ENCODE results near the gene FMNL2. TPM values are rescaled to one million over a fixed set of nuclear protein-coding genes. Genes with fewer than 3 reads are reported as not detected.

FMNL2 gene
- polyA plus RNA-seq, 4 donors: 87.2 to 123 (median 98.3) TPM

DNA sequence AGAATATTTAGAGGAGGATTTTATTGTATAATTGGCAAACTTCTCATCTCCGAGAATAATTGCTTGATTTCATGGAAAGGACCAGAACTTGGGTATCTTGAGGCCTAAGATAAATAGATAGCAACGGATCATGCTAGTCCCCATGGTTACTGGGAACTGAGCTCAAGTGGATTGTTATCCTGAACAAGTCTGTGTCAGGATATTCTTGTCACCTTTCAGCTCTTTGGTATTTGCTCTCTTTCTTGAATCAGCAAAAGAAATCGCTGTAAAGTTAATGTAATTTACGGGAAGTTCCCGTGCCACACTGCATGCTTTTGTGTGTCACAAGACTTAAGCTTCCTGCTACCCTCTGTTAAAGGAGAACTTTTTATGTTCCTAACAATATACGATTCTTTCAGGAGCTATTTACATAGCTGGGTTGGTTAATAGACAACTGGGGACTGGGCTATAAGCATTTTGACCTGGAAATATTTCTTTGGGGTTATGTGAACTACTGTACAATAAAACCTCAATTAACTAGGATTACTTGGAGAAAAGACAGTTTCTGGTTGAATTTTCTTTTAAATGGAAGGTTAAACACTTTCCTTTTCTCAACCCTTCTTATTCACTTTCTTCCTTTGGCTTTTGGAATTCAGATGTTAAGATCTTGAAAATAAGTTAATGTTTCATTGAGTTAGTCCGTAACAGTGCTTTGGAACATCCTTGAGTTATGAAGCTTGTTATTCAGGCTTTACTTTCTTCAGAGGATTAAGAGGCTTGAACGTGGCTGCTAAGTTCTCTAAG lies 151.2 kb downstream of the FMNL2 start:
- peak in 2 of 4 donors; percentile 46 to 56 for DNase-seq (ENCODE audit: low read depth in 4 of 4, low spot score in 2 of 4)

DNA sequence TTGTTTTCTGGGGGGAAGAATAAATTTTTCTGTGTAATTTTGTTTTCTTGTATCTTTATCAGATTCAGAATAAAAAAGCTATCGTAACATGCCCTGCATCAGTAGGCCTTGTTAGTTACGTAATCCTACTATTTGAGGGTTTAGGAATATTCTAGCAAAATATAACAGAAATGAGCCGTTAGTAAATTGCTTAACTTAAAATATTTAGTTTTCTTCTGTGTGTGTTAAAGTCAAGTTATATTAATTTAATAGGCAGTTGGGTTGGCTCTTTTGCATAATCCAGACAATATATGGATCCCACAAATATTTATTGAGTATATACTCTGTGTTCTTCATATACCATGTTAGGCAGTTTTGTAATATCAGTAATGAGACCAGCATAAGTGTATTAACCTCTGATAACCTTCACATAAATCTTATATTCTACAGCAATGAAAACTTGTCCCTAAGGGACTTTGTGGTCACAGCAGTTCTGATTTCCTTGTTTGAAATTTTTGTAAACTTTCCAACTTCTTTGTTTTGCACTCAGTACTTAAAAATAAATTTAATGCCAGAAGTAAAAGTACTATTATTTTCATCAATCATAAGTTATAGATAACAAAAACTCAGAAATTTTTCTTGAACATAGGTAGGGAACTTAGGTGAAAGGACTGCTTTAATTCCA lies 151.9 kb downstream of the FMNL2 start:
- DNase-seq (ENCODE audit: low read depth in 4 of 4, low spot score in 2 of 4): no peak

DNA sequence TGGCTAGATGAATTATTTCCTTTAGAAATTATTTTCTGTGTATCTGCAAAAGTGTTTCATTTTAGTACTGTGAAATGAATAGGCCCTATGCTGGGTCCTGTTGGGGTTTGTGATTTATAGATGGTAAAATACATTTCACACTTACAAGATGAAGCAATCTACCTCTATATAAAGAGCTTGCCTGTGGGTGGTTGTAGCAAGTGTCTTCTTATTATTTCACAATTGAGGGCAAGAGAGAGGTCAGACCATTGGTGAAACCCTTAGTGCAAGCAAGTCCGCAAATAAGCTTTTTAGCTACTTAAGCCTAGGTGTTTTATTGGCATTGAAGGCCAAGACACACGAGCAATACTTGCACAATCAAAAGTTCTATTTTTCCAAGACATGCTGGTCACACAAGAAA lies 153.1 kb downstream of the FMNL2 start:
- DNase-seq (ENCODE audit: low read depth in 4 of 4, low spot score in 2 of 4): no peak

DNA sequence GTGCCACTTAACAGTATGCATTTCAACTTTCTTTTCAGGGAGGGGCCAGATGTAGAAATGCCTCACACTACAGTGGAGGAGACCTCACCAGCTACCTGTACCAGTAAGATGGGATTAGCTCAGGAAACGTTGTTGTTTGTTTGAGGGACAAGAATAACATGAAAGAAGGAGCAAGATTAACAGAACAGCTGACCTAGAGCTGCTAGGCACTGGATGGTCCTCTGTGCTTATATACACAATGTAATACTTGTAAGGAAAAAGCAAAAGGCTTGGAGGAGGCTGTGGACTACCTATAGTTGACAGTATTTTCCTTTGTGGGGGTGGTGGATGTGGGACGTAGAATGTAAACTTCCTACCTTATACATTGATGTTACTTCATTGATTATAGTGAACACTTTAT lies 154.4 kb downstream of the FMNL2 start:
- no peak for DNase-seq (ENCODE audit: low read depth in 4 of 4, low spot score in 2 of 4)

DNA sequence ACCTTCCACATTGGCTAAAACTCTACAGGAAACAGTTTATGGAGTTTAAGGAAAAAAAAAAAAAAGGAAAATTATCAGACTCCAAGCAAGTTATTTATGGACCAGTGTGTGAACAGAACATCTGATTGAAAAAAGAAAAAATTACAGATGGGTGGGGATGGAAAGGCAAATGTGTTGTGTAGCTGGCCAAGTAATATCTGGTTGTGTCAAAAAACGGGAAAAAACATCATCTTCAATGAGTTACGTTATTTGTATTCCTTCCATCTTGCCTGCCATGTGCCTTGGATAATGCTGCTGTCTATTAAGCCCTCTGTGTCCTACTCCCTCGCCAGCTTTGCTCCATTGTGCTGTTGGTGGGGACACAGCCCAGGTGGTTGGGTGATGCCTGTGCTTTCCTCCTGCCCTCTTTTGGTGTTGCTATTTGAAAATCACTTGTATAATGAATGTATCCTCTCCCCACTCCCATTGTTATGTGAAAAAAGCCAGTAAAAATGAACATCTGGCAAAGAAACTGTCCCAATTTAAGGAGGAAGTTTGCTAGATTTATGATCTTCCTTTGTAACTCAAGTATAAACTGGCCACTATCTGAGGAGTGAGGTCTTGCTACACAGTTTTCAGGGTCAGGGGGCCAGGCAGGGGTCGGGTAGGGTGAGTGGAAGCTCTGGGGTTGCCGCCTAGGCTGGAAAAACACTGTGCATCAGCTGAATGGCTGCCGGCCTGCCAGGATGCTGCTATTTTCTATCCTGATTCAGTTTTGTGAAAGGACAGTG lies 155.9 kb downstream of the FMNL2 start:
- DNase-seq (ENCODE audit: low read depth in 4 of 4, low spot score in 2 of 4): peak in 3 of 4 donors; percentile 47 to 83 (median 52)

DNA sequence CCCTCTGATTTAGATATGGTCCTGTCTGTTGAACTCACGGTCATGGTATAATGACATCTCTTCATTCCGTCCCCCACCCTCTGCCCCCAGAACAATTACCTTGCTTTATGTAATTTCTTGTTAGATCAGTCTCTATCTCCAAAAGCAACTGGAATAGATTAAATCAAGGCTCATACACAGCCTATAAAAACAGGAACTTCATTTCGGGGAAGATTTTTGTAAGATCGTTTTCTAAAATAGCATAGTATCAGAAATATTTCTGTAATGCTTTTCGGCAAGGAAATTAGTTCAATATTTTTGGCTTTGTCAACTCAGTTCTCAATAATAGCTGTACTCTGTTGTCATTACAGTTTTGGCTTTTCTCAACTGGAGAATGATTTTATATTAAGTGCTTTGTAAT lies 157.2 kb downstream of the FMNL2 start:
- DNase-seq (ENCODE audit: low read depth in 4 of 4, low spot score in 2 of 4): no peak

DNA sequence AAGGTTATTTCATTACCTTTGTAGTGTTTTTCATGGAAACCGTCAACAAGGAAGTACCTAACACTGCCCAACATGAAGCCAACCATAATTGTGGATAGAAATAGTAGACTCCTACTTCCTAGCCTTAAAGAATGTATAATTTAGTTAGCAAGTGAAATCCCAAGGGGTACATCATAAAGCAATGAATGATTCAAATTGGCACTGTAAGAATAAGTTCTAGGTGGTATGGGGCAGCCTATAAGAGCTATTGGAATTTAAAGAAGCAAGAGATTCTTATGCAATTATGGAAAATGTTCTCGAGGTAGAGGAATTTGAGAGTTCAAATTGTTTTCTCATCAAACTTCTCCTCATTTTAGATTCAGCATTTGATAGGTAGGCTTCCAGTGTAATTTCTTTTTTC lies 157.9 kb downstream of the FMNL2 start:
- DNase-seq (ENCODE audit: low read depth in 4 of 4, low spot score in 2 of 4): no peak

DNA sequence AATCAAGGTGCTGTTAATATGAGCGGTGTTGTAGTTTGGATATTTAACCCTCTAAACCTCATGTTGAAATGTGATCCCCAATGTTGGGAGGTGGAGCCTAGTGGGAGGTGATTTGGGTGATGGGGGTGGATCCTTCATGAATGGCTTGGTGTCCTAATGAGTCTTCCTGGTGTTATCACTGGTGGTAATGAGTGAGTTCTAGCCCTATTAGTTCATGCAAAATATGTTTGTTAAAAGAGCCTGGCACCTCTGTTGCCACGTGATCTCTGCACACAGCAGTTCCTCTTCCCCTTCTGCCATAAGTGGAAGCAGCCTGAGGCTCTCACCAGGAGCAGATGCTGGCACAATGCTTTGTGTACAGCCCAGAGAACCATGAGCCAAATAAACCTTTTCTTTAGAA lies 158.4 kb downstream of the FMNL2 start:
- no peak for DNase-seq (ENCODE audit: low read depth in 4 of 4, low spot score in 2 of 4)

DNA sequence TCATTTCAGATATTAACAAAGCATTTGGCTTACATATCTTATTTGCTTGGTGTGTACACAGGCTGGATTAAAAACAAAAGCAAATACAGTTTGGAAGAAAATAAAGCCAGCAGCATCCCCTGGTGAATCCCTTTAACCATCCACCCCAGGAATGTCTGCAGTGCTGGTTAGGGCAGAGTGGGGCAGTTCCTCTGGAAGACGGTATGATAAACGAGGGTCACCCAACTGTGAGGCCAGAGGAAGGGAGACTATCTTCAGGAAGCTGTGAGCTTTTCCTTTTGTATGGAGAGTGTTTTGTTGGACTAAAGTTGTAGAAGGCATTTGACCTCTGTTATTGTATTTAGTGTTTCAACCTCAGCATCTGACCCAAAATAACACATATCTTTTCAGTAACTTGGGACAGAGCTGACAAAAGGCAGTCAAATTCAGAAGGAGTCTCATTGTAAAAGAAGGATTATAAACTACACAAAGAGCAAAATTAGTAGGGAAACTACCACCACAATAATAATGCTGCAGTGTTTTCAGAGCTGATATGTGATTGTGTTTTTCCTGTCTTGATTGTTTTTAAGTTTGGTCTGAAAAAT lies 159.1 kb downstream of the FMNL2 start:
- DNase-seq (ENCODE audit: low read depth in 4 of 4, low spot score in 2 of 4): no peak

DNA sequence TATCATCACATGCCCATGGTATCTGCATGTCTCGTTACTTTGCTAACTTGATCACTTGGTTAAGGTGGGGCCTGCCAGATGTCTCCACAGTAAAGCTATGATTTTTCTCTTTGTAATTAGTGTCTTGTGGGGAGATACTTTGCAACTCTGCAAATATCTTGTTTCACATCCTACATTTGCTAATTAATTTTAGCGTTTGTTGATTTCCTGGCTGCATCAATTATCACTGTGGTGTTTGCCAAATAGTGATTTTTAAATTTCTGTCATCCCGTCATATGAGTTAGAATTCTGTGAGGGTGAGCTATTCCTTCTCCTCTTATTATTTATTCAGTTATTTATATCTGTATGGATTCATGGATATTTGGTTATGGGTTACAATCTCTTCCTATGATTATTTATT lies 161.4 kb downstream of the FMNL2 start:
- DNase-seq (ENCODE audit: low read depth in 4 of 4, low spot score in 2 of 4): no peak

DNA sequence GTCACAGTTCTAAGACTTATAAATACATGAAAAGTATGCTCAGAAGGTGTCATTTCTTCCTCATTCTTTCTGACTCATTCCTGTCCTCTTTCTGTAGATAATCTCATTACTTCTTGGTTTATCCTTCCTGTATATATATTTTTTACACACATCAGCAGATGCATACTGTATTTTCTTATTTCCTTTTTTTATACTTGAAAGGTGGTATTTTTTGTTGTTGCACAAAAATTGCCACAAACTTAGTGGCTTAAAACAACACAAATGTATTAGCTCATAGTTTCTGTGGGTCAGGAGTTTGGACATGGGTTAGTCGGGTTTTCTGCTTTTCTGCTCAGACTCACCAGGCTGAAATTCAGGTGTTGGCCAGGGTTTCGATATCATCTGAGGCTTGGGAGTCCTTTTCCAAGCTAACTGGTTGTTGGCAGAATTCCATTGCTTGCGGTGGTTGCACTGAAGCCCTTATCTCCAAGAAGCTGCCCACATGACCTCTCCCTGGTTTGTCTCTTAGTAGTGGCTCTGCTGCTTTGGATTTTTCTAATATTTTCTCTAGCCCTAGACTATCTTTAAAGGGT lies 162.6 kb downstream of the FMNL2 start:
- no peak for DNase-seq (ENCODE audit: low read depth in 4 of 4, low spot score in 2 of 4)

DNA sequence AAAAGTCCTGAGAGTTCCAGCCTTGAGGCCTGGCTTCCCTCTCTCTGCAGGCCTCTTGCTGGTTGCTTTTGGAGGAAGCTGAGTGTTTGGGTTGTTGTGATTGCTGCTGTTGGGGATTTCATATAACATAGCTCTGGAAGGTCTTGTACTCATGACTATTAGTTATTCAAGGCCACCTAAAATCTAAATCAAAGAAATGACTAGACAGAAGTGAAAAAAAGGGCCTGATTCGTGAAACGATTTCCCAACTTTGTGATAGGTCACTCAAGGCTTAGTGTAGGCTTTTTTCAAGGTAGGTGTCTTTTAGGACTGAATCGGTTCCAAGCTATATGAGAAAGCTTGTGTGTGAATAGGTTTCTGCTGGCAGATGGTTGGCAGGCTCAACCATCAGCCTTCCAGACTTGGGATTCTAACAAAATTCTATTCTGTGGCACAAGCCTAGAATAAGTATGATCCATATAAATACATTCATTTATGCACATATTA lies 164.4 kb downstream of the FMNL2 start:
- DNase-seq (ENCODE audit: low read depth in 4 of 4, low spot score in 2 of 4): no peak

DNA sequence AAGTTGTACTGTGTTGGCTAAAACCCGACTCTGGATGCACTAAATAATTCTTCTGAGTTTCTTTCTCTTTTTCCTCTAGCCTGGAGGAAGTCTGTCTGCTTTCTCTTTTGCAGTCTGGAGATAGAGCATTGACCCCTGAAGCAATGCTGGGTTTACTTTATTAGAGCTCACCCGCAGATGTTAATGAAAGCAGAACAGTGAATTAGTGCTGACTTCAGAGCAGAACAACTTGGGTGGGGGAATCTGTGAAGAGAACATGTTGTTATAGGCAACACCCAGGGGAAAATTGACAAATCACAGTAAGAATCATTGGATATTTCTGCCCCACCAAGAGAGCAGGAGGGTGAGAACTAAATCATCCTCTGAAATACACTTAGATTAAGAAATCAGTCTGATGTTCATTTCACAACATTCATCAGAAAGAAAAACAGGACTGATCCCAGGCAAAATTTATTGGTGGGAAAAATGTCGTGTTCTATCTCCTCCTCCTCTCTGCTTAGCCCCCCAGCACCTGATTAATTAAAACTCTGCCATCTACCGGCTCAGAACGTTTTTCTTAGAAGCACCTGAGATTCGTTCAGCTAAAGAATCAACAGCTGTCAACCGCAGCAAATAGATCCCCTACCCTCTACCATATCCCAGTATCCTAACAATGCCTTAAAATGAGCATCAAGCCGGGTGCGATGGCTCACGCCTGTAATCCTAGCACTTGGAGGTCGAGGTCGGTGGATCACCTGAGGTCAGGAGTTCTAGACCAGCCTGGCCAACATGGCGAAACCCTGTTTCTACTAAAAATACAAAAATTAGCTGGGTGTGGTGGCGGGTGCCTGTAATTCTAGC lies 165.1 kb downstream of the FMNL2 start:
- no peak for DNase-seq (ENCODE audit: low read depth in 4 of 4, low spot score in 2 of 4)

DNA sequence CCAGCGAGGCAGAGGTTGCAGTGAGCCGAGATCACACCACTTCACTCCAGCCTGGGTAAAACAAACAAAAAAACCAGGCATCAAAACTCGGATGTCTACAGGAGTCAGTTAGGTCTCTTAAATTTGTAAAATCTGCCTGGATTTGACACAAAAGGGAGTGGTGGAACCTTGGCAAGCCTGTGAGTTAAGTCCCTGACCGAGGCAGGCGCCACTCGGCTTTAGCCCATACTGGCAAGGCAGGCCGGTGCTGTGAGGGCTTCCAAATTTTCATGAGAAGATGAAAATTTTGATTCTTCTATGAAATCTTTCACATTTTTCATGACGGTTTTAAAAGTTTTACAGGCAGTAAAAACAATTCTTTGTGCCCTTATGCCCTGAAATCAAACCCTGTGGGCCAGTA lies 165.8 kb downstream of the FMNL2 start:
- DNase-seq (ENCODE audit: low read depth in 4 of 4, low spot score in 2 of 4): no peak

DNA sequence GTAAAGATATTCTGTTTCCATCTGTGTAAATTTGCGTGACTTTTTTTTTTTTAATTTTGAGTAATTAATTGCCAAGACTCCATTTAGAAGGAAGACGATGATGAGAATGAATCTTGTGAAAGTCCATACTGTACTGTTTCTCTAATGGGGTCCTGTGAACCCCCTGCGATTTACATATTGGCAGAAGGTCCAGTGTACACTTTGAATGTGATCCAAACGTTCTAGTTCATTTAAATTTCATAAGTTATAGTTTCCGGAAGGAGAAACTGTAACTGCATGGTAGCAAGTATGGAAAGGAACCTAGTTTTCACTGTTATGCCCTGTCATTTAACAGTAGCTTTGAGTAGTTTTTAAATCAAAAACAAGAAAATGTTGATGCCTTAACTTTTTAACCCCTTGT lies 166.7 kb downstream of the FMNL2 start:
- DNase-seq (ENCODE audit: low read depth in 4 of 4, low spot score in 2 of 4): no peak

DNA sequence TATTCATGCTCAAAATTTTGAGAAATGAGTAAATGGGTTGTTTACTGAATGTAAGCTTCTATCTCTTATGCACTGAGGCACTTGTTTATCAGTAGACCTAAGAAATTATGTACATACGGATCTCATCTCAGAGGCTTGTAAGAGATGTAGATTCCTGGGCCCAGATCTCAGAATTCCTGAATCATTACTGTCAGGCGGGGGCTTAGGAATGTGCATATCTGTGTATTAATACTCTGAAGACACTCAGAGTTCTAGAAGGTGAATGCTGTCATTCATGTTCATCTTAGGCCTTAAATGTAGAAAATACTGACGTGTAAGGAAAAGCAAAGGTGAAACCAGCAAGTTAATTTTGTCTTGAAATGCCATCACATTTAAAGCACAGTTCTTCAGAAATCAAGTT lies 169.6 kb downstream of the FMNL2 start:
- DNase-seq (ENCODE audit: low read depth in 4 of 4, low spot score in 2 of 4): no peak

DNA sequence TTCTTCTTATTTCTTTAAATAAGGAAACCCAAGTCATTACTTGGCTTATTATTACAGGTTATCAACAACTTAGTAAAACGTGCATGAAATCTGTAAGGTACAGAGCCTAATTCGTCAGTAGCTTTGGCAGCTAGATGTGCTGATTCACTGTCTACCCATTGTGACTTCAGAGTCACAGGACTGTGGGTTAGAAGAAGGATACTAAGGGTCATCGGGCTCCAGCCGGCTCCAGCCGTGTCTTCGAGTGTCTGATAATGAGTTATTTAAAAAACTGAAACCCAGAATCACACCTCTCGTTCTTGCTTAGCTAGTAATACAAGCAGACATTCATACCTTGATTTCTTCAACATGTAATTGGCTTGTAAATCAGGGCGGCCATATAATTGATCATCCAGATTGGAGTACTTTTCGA lies 170.5 kb downstream of the FMNL2 start:
- no peak for DNase-seq (ENCODE audit: low read depth in 4 of 4, low spot score in 2 of 4)

DNA sequence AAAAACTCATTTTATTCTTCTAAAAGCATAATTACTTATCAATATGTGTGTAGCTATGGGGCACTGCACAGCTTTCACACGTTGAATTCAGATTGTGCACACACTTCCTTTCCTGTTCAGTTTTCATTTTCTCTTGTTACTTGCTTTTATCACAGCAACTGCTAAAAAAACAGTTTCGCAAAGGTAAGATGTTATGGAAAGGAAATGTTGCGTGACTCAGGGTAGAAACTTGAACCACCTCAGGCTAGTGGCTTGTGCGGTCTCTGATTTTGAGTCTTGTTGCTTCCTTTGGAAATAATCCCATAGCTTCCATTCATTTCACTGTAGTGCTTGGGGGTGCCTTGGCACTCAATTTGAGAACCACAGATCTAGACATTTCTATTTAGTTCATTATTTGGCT lies 171.9 kb downstream of the FMNL2 start:
- DNase-seq (ENCODE audit: low read depth in 4 of 4, low spot score in 2 of 4): no peak

DNA sequence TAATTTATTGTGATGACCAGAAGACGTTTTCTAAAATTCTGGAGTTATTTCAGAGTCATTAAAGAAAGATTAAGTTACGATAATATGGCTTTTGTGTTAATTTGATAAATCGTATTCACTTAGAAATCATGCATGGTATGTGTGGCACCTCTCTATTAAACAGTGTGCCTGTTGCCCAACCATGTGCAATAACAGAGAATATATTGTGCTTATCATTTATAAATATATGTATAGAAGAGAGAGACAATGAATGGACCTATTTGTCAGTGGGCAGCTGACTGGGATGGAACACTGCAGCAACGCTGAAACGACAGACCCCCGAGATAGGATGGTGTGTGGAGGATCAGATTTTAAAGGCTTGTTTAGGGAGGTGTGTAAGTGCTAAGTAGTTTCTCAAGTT lies 172.9 kb downstream of the FMNL2 start:
- no peak for DNase-seq (ENCODE audit: low read depth in 4 of 4, low spot score in 2 of 4)

DNA sequence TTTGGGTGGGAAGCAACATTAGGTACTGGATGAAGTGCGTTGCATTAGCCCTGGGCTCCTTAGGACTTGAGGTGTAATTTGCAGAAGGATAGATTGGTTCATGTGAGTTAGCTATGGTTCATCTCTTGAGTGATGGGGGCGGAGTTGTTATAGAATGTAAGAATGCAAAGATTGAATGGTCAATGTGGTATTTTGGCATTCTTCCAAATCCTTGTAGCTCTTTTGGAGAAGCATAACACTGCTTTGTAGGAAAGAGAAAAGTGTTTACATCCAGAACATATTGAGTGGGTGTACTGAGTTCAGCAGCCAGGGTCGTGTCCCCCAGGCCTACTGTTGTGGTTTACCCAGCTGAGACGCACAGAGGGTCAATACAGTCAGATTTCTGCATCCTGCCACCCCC lies 173.5 kb downstream of the FMNL2 start:
- no peak for DNase-seq (ENCODE audit: low read depth in 4 of 4, low spot score in 2 of 4)
